Lung (tissue), 12 donors: Measurements from ENCODE around the gene VASN. TPM values are rescaled to one million over a fixed set of nuclear protein-coding genes. Genes with fewer than 3 reads are reported as not detected.

Experiments used
- ATAC-seq: fragments of 200-7000 bp; cut with Tn5 transposase; one replicate; pipeline ENCODE4 v1.9.1; 2020; ENCODE audit warnings: moderate number of reproducible peaks; ENCODE audit not compliant: insufficient read depth, low FRiP score
- DNase-seq, 3 donors: peaks; one replicate each; pipeline ENCODE4 v3.0.0-alpha.2; 2013 to 2017
- H3K27ac ChIP-seq, 2 donors: one replicate each; pipeline ENCODE4 v1.5.1; 2013; ENCODE audit warnings: mild to moderate bottlenecking in 2 of 2, moderate library complexity in 2 of 2, control low read depth in 1 of 2, inconsistent platforms in 1 of 2, low read depth in 1 of 2, low read length in 1 of 2
- H3K27me3 ChIP-seq, 3 donors: one replicate each; pipeline ENCODE4 v1.5.1; 2013; ENCODE audit warnings: low read length in 2 of 3; ENCODE audit not compliant: control insufficient read depth in 3 of 3, insufficient read depth in 3 of 3
- H3K36me3 ChIP-seq, 4 donors: one replicate each; pipeline ENCODE4 v1.5.1; 2013; ENCODE audit warnings: low read length in 4 of 4, mild to moderate bottlenecking in 1 of 4, moderate library complexity in 1 of 4; ENCODE audit not compliant: control insufficient read depth in 4 of 4, insufficient read depth in 4 of 4
- H3K4me1 ChIP-seq, 5 donors: one replicate each; pipeline ENCODE4 v1.5.1; 2013; ENCODE audit warnings: low read length in 5 of 5, mild to moderate bottlenecking in 2 of 5, moderate library complexity in 1 of 5; ENCODE audit not compliant: control insufficient read depth in 5 of 5, insufficient read depth in 5 of 5
- H3K4me3 ChIP-seq: one replicate; pipeline ENCODE4 v1.5.1; 2013; ENCODE audit warnings: mild to moderate bottlenecking, control low read depth, moderate library complexity
- H3K9ac ChIP-seq, 2 donors: one replicate each; pipeline ENCODE4 v1.5.1; 2013; ENCODE audit warnings: low read length in 2 of 2, control low read depth in 1 of 2; ENCODE audit not compliant: insufficient read depth in 1 of 2
- H3K9me3 ChIP-seq, 4 donors: one replicate each; pipeline ENCODE4 v1.5.1; 2013; ENCODE audit warnings: low read length in 3 of 4, mild to moderate bottlenecking in 1 of 4, moderate library complexity in 1 of 4; ENCODE audit not compliant: control insufficient read depth in 4 of 4, insufficient read depth in 3 of 4
- WGBS, 2 donors: extraction: QIAGEN DNeasy Blood & Tissue Kit; methylation state at CpG; one replicate each; pipeline ENCODE4 v1.1.7; 2013; 5-methylcytosine and 5-hydroxymethylcytosine counted together
- polyA plus RNA-seq, 2 donors: library from polyadenylated mRNA; stranded (reverse); fragments of 200-250 nt; gene quantifications; one replicate each; pipeline ENCODE4 v1.2.1, GENCODE V29; 2013
- total RNA-seq, 2 donors: library from RNA; depleted of rRNA in 1 of 2; stranded (reverse); fragments of >200 nt in 1 of 2; gene quantifications; one replicate each; pipeline ENCODE4 v1.2.1, GENCODE V29; 2014 to 2021
- TF ChIP-seq, protein P1 (sequence below): IDR thresholded peaks from 2 replicates; pipeline ENCODE4 v1.5.1; 2012; ENCODE audit warnings: mild to moderate bottlenecking; ENCODE audit errors: control extremely low read depth, extremely low read depth
- donor health status: control.
- donor health status: control.
- donor health status: Bipolar disorder and iron deficiency.
- donor health status: healthy.
- donor health status: DM: yes; HTN: yes; CAD: no.

VASN gene
- total and polyA plus RNA-seq, 4 donors = 18.8 to 42.9 (median 31.3) TPM

- no peak overlapping the region for H3K27ac ChIP-seq
- DNase-seq (no peak), ATAC-seq (no peak)
- TF ChIP-seq, protein P1, sequence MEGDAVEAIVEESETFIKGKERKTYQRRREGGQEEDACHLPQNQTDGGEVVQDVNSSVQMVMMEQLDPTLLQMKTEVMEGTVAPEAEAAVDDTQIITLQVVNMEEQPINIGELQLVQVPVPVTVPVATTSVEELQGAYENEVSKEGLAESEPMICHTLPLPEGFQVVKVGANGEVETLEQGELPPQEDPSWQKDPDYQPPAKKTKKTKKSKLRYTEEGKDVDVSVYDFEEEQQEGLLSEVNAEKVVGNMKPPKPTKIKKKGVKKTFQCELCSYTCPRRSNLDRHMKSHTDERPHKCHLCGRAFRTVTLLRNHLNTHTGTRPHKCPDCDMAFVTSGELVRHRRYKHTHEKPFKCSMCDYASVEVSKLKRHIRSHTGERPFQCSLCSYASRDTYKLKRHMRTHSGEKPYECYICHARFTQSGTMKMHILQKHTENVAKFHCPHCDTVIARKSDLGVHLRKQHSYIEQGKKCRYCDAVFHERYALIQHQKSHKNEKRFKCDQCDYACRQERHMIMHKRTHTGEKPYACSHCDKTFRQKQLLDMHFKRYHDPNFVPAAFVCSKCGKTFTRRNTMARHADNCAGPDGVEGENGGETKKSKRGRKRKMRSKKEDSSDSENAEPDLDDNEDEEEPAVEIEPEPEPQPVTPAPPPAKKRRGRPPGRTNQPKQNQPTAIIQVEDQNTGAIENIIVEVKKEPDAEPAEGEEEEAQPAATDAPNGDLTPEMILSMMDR = no peak
- peaks cover 0 to 42% (median 5%) of the 10 kb centered on the region in 4 donors for H3K36me3 ChIP-seq
- no peak overlapping the region for H3K4me3 ChIP-seq
- H3K27me3 ChIP-seq = no peaks in the 10 kb centered on the region
- no peaks in the 10 kb centered on the region for H3K9me3 ChIP-seq
- 90 to 91% methylated on average over 24 of the region's 24 CpGs for WGBS, 2 donors
- no peak overlapping the region for H3K9ac ChIP-seq
- peaks cover 0 to 27% (median 2%) of the 10 kb centered on the region in 5 donors for H3K4me1 ChIP-seq
Measured at GRCh38 chr16:4404967-4405696, 33.5 kb downstream of the VASN start.

GRCh38 chr16:4407543-4408322, 36.1 kb downstream of the VASN start:
- H3K36me3 ChIP-seq = peaks cover 0 to 46% (median 4%) of the 10 kb centered on the region in 4 donors
- 86 to 88% methylated on average over 22 of the region's 22 CpGs for WGBS, 2 donors
- H3K4me1 ChIP-seq = peaks cover 0 to 45% (median 6%) of the 10 kb centered on the region in 5 donors
- no peak for DNase-seq
- TF ChIP-seq, protein P1 = no peak
- H3K4me3 ChIP-seq = no peak overlapping the region
- H3K27me3 ChIP-seq = no peaks in the 10 kb centered on the region
- H3K9me3 ChIP-seq = no peaks in the 10 kb centered on the region
- no peak overlapping the region for H3K27ac ChIP-seq
- no peak overlapping the region for H3K9ac ChIP-seq
- no peak for ATAC-seq

GRCh38 chr16:4408323-4408690, 36.7 kb downstream of the VASN start:
- Histone ChIP-seq H3K4me1 (peaks cover 0 to 45% (median 6%) of the 10 kb centered on the region in 5 donors), H3K27ac (no peak overlapping the region), H3K36me3 (peaks cover 0 to 43% (median 3%) of the 10 kb centered on the region in 4 donors), H3K27me3 (no peaks in the 10 kb centered on the region), H3K9ac (no peak overlapping the region), H3K4me3 (no peak overlapping the region), H3K9me3 (no peaks in the 10 kb centered on the region)
- TF ChIP-seq, protein P1 = no peak
- no peak for DNase-seq
- 69 to 77% methylated on average over 10 of the region's 10 CpGs for WGBS, 2 donors
- no peak for ATAC-seq
